HepG2 (cell line): ENCODE data around the gene FAM184B. TPM values are rescaled to one million over a fixed set of nuclear protein-coding genes. Genes with fewer than 3 reads are reported as not detected.

Experiments
- ATAC-seq: fragments of 200-7000 bp; cut with Tn5 transposase; 3 replicates; pipeline ENCODE4 v1.9.1; 2020; ENCODE audit warnings: mild to moderate bottlenecking, moderate library complexity
- BruUV-seq: library from RNA; stranded (reverse); fragments of 400-500 nt; replicated peaks from 2 replicates; lab custom pipeline; 2021; lab: Mats Ljungman, UMichigan
- CTCF ChIA-PET: fragments of 300-600 bp; formaldehyde crosslinking; extraction: SDS; loops from one replicate; lab custom pipeline; 2021; ENCODE audit warnings: low total read pairs, inconsistent platforms, low intra/inter-chr PET ratio; lab: Yijun Ruan, JAX
- POLR2A ChIA-PET: fragments of 350-600 bp; sonication (Branson Sonifier 250); formaldehyde crosslinking; loops from one replicate; lab custom pipeline; 2020; ENCODE audit warnings: antibody characterized with exemption, inconsistent platforms; lab: Yijun Ruan, JAX
- DNase-seq: peaks from one replicate; pipeline ENCODE4 v3.0.0-alpha.2; 2015; ENCODE audit warnings: low spot score
- FAIRE-seq: peaks from 3 replicates; lab custom pipeline; 2011; peaks lifted over from hg19 to GRCh38; lab: Jason Lieb, UNC
- H2AFZ ChIP-seq: one replicate; pipeline ENCODE4 v1.6.1; 2011; ENCODE audit warnings: low read length, inconsistent platforms
- H3K27ac ChIP-seq: fragments of 300-600 bp; 3 replicates; pipeline ENCODE4 v1.8.0; 2011; ENCODE audit warnings: mixed run types, mild to moderate bottlenecking, mixed read lengths, low read length, inconsistent platforms; ENCODE audit not compliant: insufficient read depth; ENCODE audit errors: extremely low read length
- H3K27me3 ChIP-seq, 2 experiments: fragments of 200-600 bp in 1 of 2; 2 replicates in 1 of 2; 3 replicates in 1 of 2; pipeline versions ENCODE4 v1.6.0 to v1.8.0; 2011; ENCODE audit warnings: low read length in 2 of 2, mild to moderate bottlenecking in 2 of 2, moderate library complexity in 2 of 2, inconsistent platforms in 1 of 2; ENCODE audit not compliant: insufficient read depth in 2 of 2, control insufficient read depth in 1 of 2
- H3K36me3 ChIP-seq, 2 experiments: fragments of 200-600 bp in 1 of 2; replicated peaks in 1 of 2; 2 replicates in 1 of 2; 3 replicates in 1 of 2; pipeline versions ENCODE4 v1.5.1 to v1.8.0; 2011; ENCODE audit warnings: low read length in 2 of 2, inconsistent platforms in 1 of 2; ENCODE audit not compliant: insufficient read depth in 2 of 2, control insufficient read depth in 1 of 2
- H3K4me1 ChIP-seq: 2 replicates; pipeline ENCODE4 v1.5.1; 2012; ENCODE audit warnings: low read length, inconsistent platforms; ENCODE audit not compliant: insufficient read depth
- H3K4me2 ChIP-seq: 2 replicates; pipeline ENCODE4 v1.6.0; 2011; ENCODE audit warnings: low read depth, low read length, inconsistent platforms
- H3K4me3 ChIP-seq, 3 experiments: fragments of 200-600 bp in 1 of 3; sonication (generic), shearing (Covaris generic) in 1 of 3; replicated peaks in 1 of 3; 2 replicates each; pipeline ENCODE4 v1.5.1; 2011 to 2016; ENCODE audit warnings: low read length in 3 of 3, inconsistent platforms in 2 of 3, low read depth in 2 of 3, mild to moderate bottlenecking in 2 of 3, control low read depth in 1 of 3, mixed read lengths in 1 of 3; ENCODE audit not compliant: insufficient read depth in 1 of 3
- H3K79me2 ChIP-seq: one replicate; pipeline ENCODE4 v1.6.1; 2011; ENCODE audit warnings: low read length, inconsistent platforms; ENCODE audit not compliant: insufficient read depth
- H3K9ac ChIP-seq: 2 replicates; pipeline ENCODE4 v1.6.0; 2011; ENCODE audit warnings: mild to moderate bottlenecking, low read depth, low read length, inconsistent platforms; ENCODE audit not compliant: insufficient read depth
- H3K9me3 ChIP-seq: 2 replicates; pipeline ENCODE4 v1.5.1; 2012; ENCODE audit warnings: mild to moderate bottlenecking, low read length
- H4K20me1 ChIP-seq: 2 replicates; pipeline ENCODE4 v1.6.0; 2011; ENCODE audit warnings: inconsistent platforms, mild to moderate bottlenecking, low read length, moderate library complexity; ENCODE audit not compliant: insufficient read depth
- ETS1 ChIP-seq: sonication (generic); formaldehyde crosslinking; IDR thresholded peaks from 2 replicates; pipeline ENCODE4 v1.4.0; 2020; ENCODE audit warnings: missing genetic modification reagents
- THRA ChIP-seq: sonication (generic); formaldehyde crosslinking; IDR thresholded peaks from 2 replicates; pipeline ENCODE4 v1.4.0; 2020; ENCODE audit warnings: missing genetic modification reagents, borderline replicate concordance
- ZBTB25 ChIP-seq: IDR thresholded peaks from 2 replicates; pipeline ENCODE4 v1.6.1; 2018; ENCODE audit warnings: missing genetic modification reagents
- ZBTB46 ChIP-seq: sonication (generic); formaldehyde crosslinking; IDR thresholded peaks from 2 replicates; pipeline ENCODE4 v1.4.0; 2020; ENCODE audit warnings: mild to moderate bottlenecking, missing genetic modification reagents, borderline replicate concordance
- ZNF407 ChIP-seq: sonication (generic); formaldehyde crosslinking; IDR thresholded peaks from one replicate; pipeline ENCODE4 v1.5.1; 2020; ENCODE audit warnings: mild to moderate bottlenecking, missing genetic modification reagents; ENCODE audit errors: not compliant biosample characterization
- ZNF547 ChIP-seq: sonication (generic); formaldehyde crosslinking; IDR thresholded peaks from 2 replicates; pipeline ENCODE4 v1.5.1; 2020; ENCODE audit warnings: mild to moderate bottlenecking, missing genetic modification reagents
- ZNF780A ChIP-seq: sonication (generic); formaldehyde crosslinking; IDR thresholded peaks from 2 replicates; pipeline ENCODE4 v1.8.0; 2022; ENCODE audit warnings: mild to moderate bottlenecking, missing genetic modification reagents, moderate library complexity
- WGBS: methylation state at CpG from one replicate; pipeline ENCODE4 v1.1.6; 2017; ENCODE audit warnings: low lambda C conversion rate; 5-methylcytosine and 5-hydroxymethylcytosine counted together
- in situ Hi-C: cut with HindIII; loops from 2 replicates; pipeline ENCODE4 v1.10.0; 2017; ENCODE audit warnings: low pct_unique_long_range_greater_than_20kb; ENCODE audit not compliant: extremely low pct_ligation_motif_present
- intact Hi-C: fragments of 100-400 bp; cut with micrococcal nuclease; formaldehyde crosslinking; loops from one replicate; pipeline ENCODE4 v1.10.0; 2022; ENCODE audit not compliant: unreplicated experiment
- polyA plus RNA-seq, 8 experiments: library from polyadenylated mRNA; depleted of rRNA in 3 of 8; stranded (reverse) in 7 of 8; unstranded in 1 of 8; fragments of >200 nt; fragmentation: Illumina TruSeq in 4 of 8; extraction: Trizol in 4 of 8; gene quantifications; 2 replicates each; pipeline versions ENCODE4 v1.2.1 to v1.2.3, GENCODE V29; 2011 to 2016; ENCODE audit warnings: low read depth in 4 of 8, missing spikeins in 1 of 8, mixed read lengths in 1 of 8; ENCODE audit not compliant: insufficient read depth in 1 of 8
- total RNA-seq, 5 experiments: library from RNA; depleted of rRNA; stranded (reverse); fragments of >200 nt; fragmentation: Illumina TruSeq; extraction: Trizol; gene quantifications; 2 replicates each; pipeline ENCODE4 v1.2.3, GENCODE V29; 2016; ENCODE audit warnings: low read depth in 1 of 5

Gene FAM184B
- total and polyA plus RNA-seq, 2 of the 13 experiments (the other 11 are each of a cell fraction or from before 2014, with no cell fraction given): not detected

GRCh38 chr4:17704020-17704650 lies 77.3 kb downstream of the FAM184B start:
- Histone ChIP-seq H3K79me2 (no peaks in the 10 kb centered on the region), H3K36me3 (no peaks in the 10 kb centered on the region), H3K9me3 (no peaks in the 10 kb centered on the region), H3K27ac (no peak overlapping the region), H3K9ac (no peak overlapping the region), H3K4me1 (0 out of 2 replicates have a peak, but pooled peaks cover 1% of the 10 kb centered on the region), H2AFZ (no peak overlapping the region), H3K4me2 (no peak overlapping the region), H3K27me3 (peaks cover 0 to 8% of the 10 kb centered on the region in 2 experiments; a peak in 2 of 5 replicates), H4K20me1 (no peaks in the 10 kb centered on the region), H3K4me3 (no peak overlapping the region)
- CTCF ChIA-PET: no interaction called here
- 7% methylated on average over 2 of the region's 6 CpGs for WGBS
- in situ Hi-C loops (no loop called here), intact Hi-C loops (no loop called here)
- no peak for ATAC-seq
- no TSS peak for BruUV-seq
- DNase-seq: no peak
- POLR2A ChIA-PET: no interaction called here
- FAIRE-seq: no peak
- TF ChIP-seq ZNF780A (no peak), THRA (no peak), ZNF407 (CRISPR knock-in tag) (no peak), ZBTB46 (CRISPR knock-in tag) (no peak), ETS1 (CRISPR knock-in tag) (no peak), ZNF547 (no peak), ZBTB25 (CRISPR knock-in tag) (no peak)
